ENCODE results near the gene BMAL1.

The BMAL1 gene

GRCh38 chr11:13313005-13313819, 35.6 kb downstream of the BMAL1 start:
- H3K36me3 Mint-ChIP-seq (ENCODE audit: low read depth), result peaks cover 37% of the 10 kb centered on the region
- no peaks in the 10 kb centered on the region for H3K9me3 Mint-ChIP-seq
- peaks cover 56% of the 10 kb centered on the region for H3K4me1 Mint-ChIP-seq (ENCODE audit: low read depth)
- H3K27me3 Mint-ChIP-seq, result no peaks in the 10 kb centered on the region
- no peak overlapping the region for H3K4me3 Mint-ChIP-seq
- H3K27ac Mint-ChIP-seq, result peak overlapping the region; percentile 10

- Mint-ChIP-seq H3K4me1 (ENCODE audit: low read depth) (peaks cover 71% of the 10 kb centered on the region), H3K36me3 (ENCODE audit: low read depth) (peaks cover 36% of the 10 kb centered on the region), H3K27ac (no peak overlapping the region), H3K4me3 (no peak overlapping the region), H3K9me3 (no peaks in the 10 kb centered on the region), H3K27me3 (no peaks in the 10 kb centered on the region)
These were observed 37.2 kb downstream of the BMAL1 start for GRCh38 chr11:13314676-13315394.

- no peaks in the 10 kb centered on the region for H3K9me3 Mint-ChIP-seq
- no peak overlapping the region for H3K4me3 Mint-ChIP-seq
- H3K4me1 Mint-ChIP-seq (ENCODE audit: low read depth), result peaks cover 75% of the 10 kb centered on the region
- H3K36me3 Mint-ChIP-seq (ENCODE audit: low read depth), result peaks cover 31% of the 10 kb centered on the region
- peak overlapping the region; percentile 54 for H3K27ac Mint-ChIP-seq
- no peaks in the 10 kb centered on the region for H3K27me3 Mint-ChIP-seq
These were observed 38.2 kb downstream of the BMAL1 start for GRCh38 chr11:13315517-13316432.

GRCh38 chr11:13316528-13316961, 39.0 kb downstream of the BMAL1 start:
- Mint-ChIP-seq H3K36me3 (ENCODE audit: low read depth) (peaks cover 23% of the 10 kb centered on the region), H3K9me3 (no peaks in the 10 kb centered on the region), H3K4me3 (no peak overlapping the region), H3K27me3 (no peaks in the 10 kb centered on the region), H3K27ac (peak overlapping the region; percentile 43), H3K4me1 (ENCODE audit: low read depth) (peaks cover 81% of the 10 kb centered on the region)

- no peaks in the 10 kb centered on the region for H3K27me3 Mint-ChIP-seq
- no peaks in the 10 kb centered on the region for H3K9me3 Mint-ChIP-seq
- H3K4me1 Mint-ChIP-seq (ENCODE audit: low read depth), result peaks cover 88% of the 10 kb centered on the region
- peaks cover 19% of the 10 kb centered on the region for H3K36me3 Mint-ChIP-seq (ENCODE audit: low read depth)
- no peak overlapping the region for H3K4me3 Mint-ChIP-seq
- no peak overlapping the region for H3K27ac Mint-ChIP-seq
These were observed 39.9 kb downstream of the BMAL1 start for GRCh38 chr11:13317293-13318080.

- H3K9me3 Mint-ChIP-seq, result no peaks in the 10 kb centered on the region
- H3K27me3 Mint-ChIP-seq, result no peaks in the 10 kb centered on the region
- peaks cover 80% of the 10 kb centered on the region for H3K4me1 Mint-ChIP-seq (ENCODE audit: low read depth)
- H3K4me3 Mint-ChIP-seq, result peak overlapping the region; percentile 73
- peaks cover 22% of the 10 kb centered on the region for H3K36me3 Mint-ChIP-seq (ENCODE audit: low read depth)
- H3K27ac Mint-ChIP-seq, result peak overlapping the region; percentile 83
These were observed 41.1 kb downstream of the BMAL1 start for GRCh38 chr11:13318498-13319295.

- Mint-ChIP-seq H3K36me3 (ENCODE audit: low read depth) (peaks cover 22% of the 10 kb centered on the region), H3K27ac (peak overlapping the region; percentile 13), H3K4me1 (ENCODE audit: low read depth) (peaks cover 69% of the 10 kb centered on the region), H3K4me3 (no peak overlapping the region), H3K27me3 (no peaks in the 10 kb centered on the region), H3K9me3 (no peaks in the 10 kb centered on the region)
These were observed 43.1 kb downstream of the BMAL1 start for GRCh38 chr11:13320688-13321087.

GRCh38 chr11:13321431-13321830, 43.8 kb downstream of the BMAL1 start:
- H3K4me3 Mint-ChIP-seq, result no peak overlapping the region
- H3K36me3 Mint-ChIP-seq (ENCODE audit: low read depth), result peaks cover 22% of the 10 kb centered on the region
- H3K4me1 Mint-ChIP-seq (ENCODE audit: low read depth), result peaks cover 62% of the 10 kb centered on the region
- peak overlapping the region; percentile 14 for H3K27ac Mint-ChIP-seq
- H3K27me3 Mint-ChIP-seq, result no peaks in the 10 kb centered on the region
- no peaks in the 10 kb centered on the region for H3K9me3 Mint-ChIP-seq

GRCh38 chr11:13324141-13324540, 46.6 kb downstream of the BMAL1 start:
- H3K27me3 Mint-ChIP-seq, result no peaks in the 10 kb centered on the region
- no peaks in the 10 kb centered on the region for H3K9me3 Mint-ChIP-seq
- H3K4me1 Mint-ChIP-seq (ENCODE audit: low read depth), result peaks cover 36% of the 10 kb centered on the region
- no peak overlapping the region for H3K4me3 Mint-ChIP-seq
- H3K27ac Mint-ChIP-seq, result no peak overlapping the region
- H3K36me3 Mint-ChIP-seq (ENCODE audit: low read depth), result peaks cover 26% of the 10 kb centered on the region

GRCh38 chr11:13324709-13325108, 47.1 kb downstream of the BMAL1 start:
- H3K4me3 Mint-ChIP-seq, result no peak overlapping the region
- H3K4me1 Mint-ChIP-seq (ENCODE audit: low read depth), result peaks cover 37% of the 10 kb centered on the region
- H3K27ac Mint-ChIP-seq, result peak overlapping the region; percentile 22
- no peaks in the 10 kb centered on the region for H3K27me3 Mint-ChIP-seq
- peaks cover 26% of the 10 kb centered on the region for H3K36me3 Mint-ChIP-seq (ENCODE audit: low read depth)
- H3K9me3 Mint-ChIP-seq, result no peaks in the 10 kb centered on the region

- H3K9me3 Mint-ChIP-seq, result no peaks in the 10 kb centered on the region
- H3K4me1 Mint-ChIP-seq (ENCODE audit: low read depth), result peaks cover 35% of the 10 kb centered on the region
- peaks cover 20% of the 10 kb centered on the region for H3K36me3 Mint-ChIP-seq (ENCODE audit: low read depth)
- peak overlapping the region; percentile 34 for H3K27ac Mint-ChIP-seq
- H3K4me3 Mint-ChIP-seq, result no peak overlapping the region
- H3K27me3 Mint-ChIP-seq, result no peaks in the 10 kb centered on the region
These were observed 49.8 kb downstream of the BMAL1 start for GRCh38 chr11:13327421-13327820.

- Mint-ChIP-seq H3K27ac (no peak overlapping the region), H3K4me3 (no peak overlapping the region), H3K4me1 (ENCODE audit: low read depth) (peaks cover 44% of the 10 kb centered on the region), H3K36me3 (ENCODE audit: low read depth) (peaks cover 12% of the 10 kb centered on the region), H3K27me3 (no peaks in the 10 kb centered on the region), H3K9me3 (no peaks in the 10 kb centered on the region)
These were observed 50.7 kb downstream of the BMAL1 start for GRCh38 chr11:13328286-13328685.

- H3K27me3 Mint-ChIP-seq, result no peaks in the 10 kb centered on the region
- peaks cover 52% of the 10 kb centered on the region for H3K4me1 Mint-ChIP-seq (ENCODE audit: low read depth)
- no peak overlapping the region for H3K4me3 Mint-ChIP-seq
- H3K9me3 Mint-ChIP-seq, result no peaks in the 10 kb centered on the region
- peaks cover 12% of the 10 kb centered on the region for H3K36me3 Mint-ChIP-seq (ENCODE audit: low read depth)
- no peak overlapping the region for H3K27ac Mint-ChIP-seq
These were observed 52.2 kb downstream of the BMAL1 start for GRCh38 chr11:13329670-13330356.
